Mesenchymal stem cell (in vitro differentiated cells and primary cell): ENCODE data around the gene CD44.

Experiments used
- DNase-seq: peaks from one replicate; pipeline ENCODE4 v3.0.0-alpha.2; 2013
- H2AFZ ChIP-seq: one replicate; pipeline ENCODE4 v1.6.1; 2013; ENCODE audit warnings: low read depth, mild to moderate bottlenecking, control low read depth, inconsistent platforms, low read length, moderate library complexity
- H2AK5ac ChIP-seq: 2 replicates; pipeline ENCODE4 v1.6.1; 2013; ENCODE audit warnings: low read length, moderate library complexity, mild to moderate bottlenecking, inconsistent platforms; ENCODE audit not compliant: severe bottlenecking
- H2BK120ac ChIP-seq: one replicate; pipeline ENCODE4 v1.6.1; 2013; ENCODE audit warnings: low read depth, mild to moderate bottlenecking, inconsistent platforms, low read length, moderate library complexity
- H2BK12ac ChIP-seq, 2 experiments: one replicate each; pipeline ENCODE4 v1.6.1; 2013; ENCODE audit warnings: inconsistent platforms in 2 of 2, low read length in 2 of 2, mild to moderate bottlenecking in 2 of 2, moderate library complexity in 2 of 2, control low read depth in 1 of 2
- H2BK15ac ChIP-seq: one replicate; pipeline ENCODE4 v1.6.1; 2013; ENCODE audit warnings: mild to moderate bottlenecking, low read depth, inconsistent platforms; ENCODE audit not compliant: poor library complexity, severe bottlenecking
- H2BK5ac ChIP-seq: 2 replicates; pipeline ENCODE4 v1.6.1; 2013; ENCODE audit warnings: low read depth, mild to moderate bottlenecking, low read length, control low read depth, inconsistent platforms; ENCODE audit not compliant: poor library complexity, severe bottlenecking
- H3K14ac ChIP-seq, 2 experiments: one replicate each; pipeline ENCODE4 v1.6.1; 2013; ENCODE audit warnings: inconsistent platforms in 2 of 2, low read length in 2 of 2, control low read depth in 1 of 2, mild to moderate bottlenecking in 1 of 2, moderate library complexity in 1 of 2
- H3K18ac ChIP-seq, 2 experiments: one replicate each; pipeline ENCODE4 v1.6.1; 2013; ENCODE audit warnings: inconsistent platforms in 2 of 2, low read length in 2 of 2, control low read depth in 1 of 2, low read depth in 1 of 2, mild to moderate bottlenecking in 1 of 2
- H3K23ac ChIP-seq, 2 experiments: one replicate each; pipeline ENCODE4 v1.6.1; 2013; ENCODE audit warnings: inconsistent platforms in 2 of 2, low read length in 2 of 2, mild to moderate bottlenecking in 2 of 2, moderate library complexity in 2 of 2, control low read depth in 1 of 2
- H3K27ac ChIP-seq: 2 replicates; pipeline ENCODE4 v1.5.1; 2013; ENCODE audit warnings: mild to moderate bottlenecking, moderate library complexity, low read length, control low read depth, inconsistent platforms; ENCODE audit not compliant: poor library complexity, severe bottlenecking
- H3K27me3 ChIP-seq, 2 experiments: 2 replicates each; pipeline versions ENCODE4 v1.6.1 to v1.7.0; 2013; ENCODE audit warnings: low read length in 2 of 2, mild to moderate bottlenecking in 2 of 2, moderate library complexity in 2 of 2, control low read depth in 1 of 2, inconsistent platforms in 1 of 2; ENCODE audit not compliant: control insufficient read depth in 1 of 2, insufficient read depth in 1 of 2
- H3K36me3 ChIP-seq, 2 experiments: 2 replicates each; pipeline versions ENCODE4 v1.6.1 to v1.7.0; 2013; ENCODE audit warnings: low read length in 2 of 2, control low read depth in 1 of 2, inconsistent platforms in 1 of 2, low read depth in 1 of 2, mild to moderate bottlenecking in 1 of 2; ENCODE audit not compliant: insufficient read depth in 2 of 2, control insufficient read depth in 1 of 2
- H3K4ac ChIP-seq, 2 experiments: one replicate each; pipeline ENCODE4 v1.6.1; 2013; ENCODE audit warnings: inconsistent platforms in 2 of 2, low read length in 2 of 2, mild to moderate bottlenecking in 2 of 2, moderate library complexity in 2 of 2, control low read depth in 1 of 2, low read depth in 1 of 2
- H3K4me1 ChIP-seq: 2 replicates; pipeline ENCODE4 v1.6.1; 2013; ENCODE audit warnings: low read depth, low read length, control low read depth; ENCODE audit not compliant: control insufficient read depth, insufficient read depth
- H3K4me2 ChIP-seq: 2 replicates; pipeline ENCODE4 v1.6.1; 2013; ENCODE audit warnings: low read length, mild to moderate bottlenecking, inconsistent platforms; ENCODE audit not compliant: poor library complexity, severe bottlenecking
- H3K4me3 ChIP-seq, 2 experiments: 2 replicates each; pipeline versions ENCODE4 v1.5.1 to v1.7.0; 2013; ENCODE audit warnings: low read length in 2 of 2, mild to moderate bottlenecking in 2 of 2, control low read depth in 1 of 2, low read depth in 1 of 2; ENCODE audit not compliant: insufficient read depth in 1 of 2
- H3K79me1 ChIP-seq: replicated peaks from 2 replicates; pipeline ENCODE4 v1.6.1; 2013; ENCODE audit warnings: mild to moderate bottlenecking, control low read depth, low read length, inconsistent platforms; ENCODE audit not compliant: poor library complexity, severe bottlenecking
- H3K9ac ChIP-seq: 2 replicates; pipeline ENCODE4 v1.7.0; 2013; ENCODE audit warnings: mild to moderate bottlenecking, low read length, moderate library complexity
- H3K9me3 ChIP-seq: 2 replicates; pipeline ENCODE4 v1.7.0; 2013; ENCODE audit warnings: mild to moderate bottlenecking, low read length; ENCODE audit not compliant: control insufficient read depth
- H4K8ac ChIP-seq: one replicate; pipeline ENCODE4 v1.6.1; 2013; ENCODE audit warnings: inconsistent platforms, mild to moderate bottlenecking, low read length, moderate library complexity
- H4K91ac ChIP-seq: one replicate; pipeline ENCODE4 v1.6.1; 2013; ENCODE audit warnings: mild to moderate bottlenecking, low read length, inconsistent platforms
- WGBS: methylation state at CpG from one replicate; pipeline ENCODE4 v1.1.7; 2013; ENCODE audit warnings: mixed read lengths; 5-methylcytosine and 5-hydroxymethylcytosine counted together

Gene CD44

DNA sequence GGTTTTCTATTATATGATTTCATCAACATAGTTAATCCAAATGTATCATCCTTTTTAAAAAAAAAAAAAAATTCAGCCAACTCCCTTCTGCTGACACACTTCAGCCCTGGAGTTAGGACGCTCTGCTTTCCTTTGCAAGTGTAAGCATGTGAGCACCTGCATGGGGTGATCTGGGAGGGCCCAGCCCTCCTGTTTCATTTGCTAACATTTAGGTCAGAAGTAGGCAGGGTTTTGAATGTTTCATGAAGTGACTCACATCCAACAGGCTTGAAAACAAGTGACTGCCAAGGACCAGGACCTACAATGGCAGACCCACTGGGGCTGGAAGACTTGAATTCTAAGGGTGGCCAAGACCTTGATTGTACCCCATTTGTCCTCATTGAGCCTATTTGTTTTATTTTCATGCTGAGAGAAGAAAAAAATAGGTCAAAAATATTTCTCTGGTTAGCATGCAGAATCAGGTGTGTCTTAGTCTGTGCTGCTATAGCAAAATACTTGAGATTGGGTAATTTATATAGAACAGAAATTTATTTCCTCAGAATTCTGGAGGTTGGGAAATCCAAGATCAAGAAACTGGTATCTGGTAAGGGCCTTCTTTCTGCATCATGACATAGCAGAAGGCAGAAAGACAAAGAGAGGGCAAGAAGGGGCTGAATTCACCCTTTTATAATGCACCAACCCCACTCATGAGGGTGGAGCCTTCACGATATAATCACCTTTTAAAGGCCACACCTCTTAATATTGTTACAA is 137.6 kb downstream of the CD44 start:
- H3K9me3 ChIP-seq, result no peaks in the 10 kb centered on the region
- DNase-seq, result no peak
- no peaks in the 10 kb centered on the region for H3K4me1 ChIP-seq
- no peak overlapping the region for H4K8ac ChIP-seq
- WGBS, result 89% methylated on average over 2 of the region's 2 CpGs
- no peaks in the 10 kb centered on the region for H3K79me1 ChIP-seq
- no peak overlapping the region for H3K27ac ChIP-seq
- H3K9ac ChIP-seq, result no peak overlapping the region
- H2BK120ac ChIP-seq, result no peak overlapping the region
- H3K4ac ChIP-seq, result no peak overlapping the region
- H2AFZ ChIP-seq, result no peak overlapping the region
- peak overlapping the region; percentile 3 for H2BK5ac ChIP-seq
- H2AK5ac ChIP-seq, result no peak overlapping the region
- no peaks in the 10 kb centered on the region for H3K27me3 ChIP-seq
- no peak overlapping the region for H3K4me3 ChIP-seq
- peaks cover 0 to 62% of the 10 kb centered on the region in 2 experiments for H3K36me3 ChIP-seq
- no peak overlapping the region for H3K23ac ChIP-seq
- no peak overlapping the region for H3K18ac ChIP-seq
- peak overlapping the region; percentile 58 for H2BK15ac ChIP-seq
- no peak overlapping the region for H3K14ac ChIP-seq
- H4K91ac ChIP-seq, result no peak overlapping the region
- H2BK12ac ChIP-seq, result no peak overlapping the region
- H3K4me2 ChIP-seq, result no peak overlapping the region

- no peak overlapping the region for H3K14ac ChIP-seq
Measured at GRCh38 chr11:35277827-35278226, 138.9 kb downstream of the CD44 start.

GRCh38 chr11:35280727-35281126 is 141.8 kb downstream of the CD44 start:
- H3K27me3 ChIP-seq, result no peaks in the 10 kb centered on the region
- no peak overlapping the region for H4K91ac ChIP-seq
- no peak overlapping the region for H2BK15ac ChIP-seq

More at GRCh38 chr11:35277827-35278226, 138.9 kb downstream of the CD44 start:
- DNase-seq, result no peak
- no peak overlapping the region for H4K8ac ChIP-seq
- H4K91ac ChIP-seq, result no peak overlapping the region
- no peak overlapping the region for H3K4ac ChIP-seq
- H3K27me3 ChIP-seq, result no peaks in the 10 kb centered on the region
- H2BK5ac ChIP-seq, result no peak overlapping the region
- no peak overlapping the region for H2AFZ ChIP-seq
- H3K23ac ChIP-seq, result no peak overlapping the region
- H3K18ac ChIP-seq, result no peak overlapping the region
- H2AK5ac ChIP-seq, result no peak overlapping the region
- H3K4me2 ChIP-seq, result no peak overlapping the region
- no peak overlapping the region for H3K4me3 ChIP-seq
- H3K4me1 ChIP-seq, result peaks cover 4% of the 10 kb centered on the region
- no peaks in the 10 kb centered on the region for H3K79me1 ChIP-seq
- WGBS, result 96% methylated on average over 2 of the region's 2 CpGs
- H2BK12ac ChIP-seq, result no peak overlapping the region
- H2BK15ac ChIP-seq, result no peak overlapping the region
- H3K36me3 ChIP-seq, result peaks cover 0 to 51% of the 10 kb centered on the region in 2 experiments
- no peak overlapping the region for H2BK120ac ChIP-seq
- no peak overlapping the region for H3K9ac ChIP-seq
- no peak overlapping the region for H3K27ac ChIP-seq
- H3K9me3 ChIP-seq, result no peaks in the 10 kb centered on the region

GRCh38 chr11:35281169-35281688 is 142.3 kb downstream of the CD44 start:
- Histone ChIP-seq H3K27ac (no peak overlapping the region), H2AK5ac (no peak overlapping the region), H3K23ac (no peak overlapping the region), H3K9ac (peak overlapping the region; percentile 72), H3K14ac (no peak overlapping the region), H3K18ac (no peak overlapping the region), H3K4ac (no peak overlapping the region), H4K8ac (no peak overlapping the region), H2BK5ac (no peak overlapping the region), H3K4me3 (no peak overlapping the region), H3K27me3 (no peaks in the 10 kb centered on the region), H2BK120ac (no peak overlapping the region), H2AFZ (no peak overlapping the region), H3K79me1 (no peaks in the 10 kb centered on the region), H2BK12ac (no peak overlapping the region), H3K4me1 (peaks cover 6% of the 10 kb centered on the region), H3K9me3 (no peaks in the 10 kb centered on the region), H3K4me2 (no peak overlapping the region), H2BK15ac (no peak overlapping the region), H3K36me3 (peaks cover 0 to 56% of the 10 kb centered on the region in 2 experiments), H4K91ac (no peak overlapping the region)
- no peak for DNase-seq
- 94% methylated on average over 5 of the region's 5 CpGs for WGBS

More at GRCh38 chr11:35280727-35281126, 141.8 kb downstream of the CD44 start:
- Histone ChIP-seq H3K4me2 (no peak overlapping the region), H3K27ac (no peak overlapping the region), H2BK12ac (no peak overlapping the region), H4K8ac (no peak overlapping the region), H2AFZ (no peak overlapping the region), H3K4me1 (peaks cover 6% of the 10 kb centered on the region), H3K4ac (no peak overlapping the region), H3K9me3 (no peaks in the 10 kb centered on the region), H3K4me3 (no peak overlapping the region), H3K14ac (no peak overlapping the region), H3K36me3 (peaks cover 0 to 51% of the 10 kb centered on the region in 2 experiments), H3K9ac (peak overlapping the region; percentile 72), H2BK120ac (no peak overlapping the region), H3K79me1 (no peaks in the 10 kb centered on the region), H2AK5ac (no peak overlapping the region), H2BK5ac (no peak overlapping the region), H3K23ac (no peak overlapping the region), H3K18ac (no peak overlapping the region)
- WGBS, result no CpG with 5 or more reads among the region's 7 CpGs
- no peak for DNase-seq
